AG09309 (cell line): ENCODE results near the gene PIWIL4.

Experiments
- DNase-seq: peaks from one replicate; pipeline ENCODE4 v3.0.0-alpha.2; 2010; ENCODE audit warnings: low read depth
- H3K4me3 ChIP-seq: 2 replicates; pipeline ENCODE4 v1.5.1; 2011; ENCODE audit warnings: mild to moderate bottlenecking, low read depth, low read length, moderate library complexity; ENCODE audit not compliant: control insufficient read depth
- TF ChIP-seq, protein P1 (sequence below): IDR thresholded peaks from 2 replicates; pipeline ENCODE4 v1.5.1; 2011; ENCODE audit warnings: mild to moderate bottlenecking, low read depth, low read length, inconsistent platforms; ENCODE audit not compliant: insufficient read depth, control insufficient read depth; ENCODE audit errors: missing control alignments

Gene PIWIL4

DNA sequence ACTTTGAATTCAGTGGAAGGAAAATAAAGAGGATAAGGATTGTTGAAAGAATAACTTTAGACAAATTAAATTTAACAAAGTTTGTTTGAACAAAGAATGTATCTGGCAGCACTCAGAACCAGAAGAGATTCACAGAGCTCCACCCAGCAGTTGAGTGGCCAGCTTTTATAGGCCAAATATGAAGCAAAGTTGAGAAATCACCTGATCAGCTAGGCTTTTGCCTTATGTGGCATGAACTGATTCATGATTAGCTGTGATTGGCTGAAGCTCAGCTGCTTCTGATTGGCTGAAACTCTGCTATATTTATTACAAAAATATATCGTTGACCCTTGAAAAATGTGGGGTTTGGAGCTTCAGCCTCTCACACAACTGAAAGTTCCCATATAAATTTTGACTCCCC, 62.6 kb downstream of the PIWIL4 start:
- no peak overlapping the region for H3K4me3 ChIP-seq
- no peak for DNase-seq
- TF ChIP-seq, protein P1, sequence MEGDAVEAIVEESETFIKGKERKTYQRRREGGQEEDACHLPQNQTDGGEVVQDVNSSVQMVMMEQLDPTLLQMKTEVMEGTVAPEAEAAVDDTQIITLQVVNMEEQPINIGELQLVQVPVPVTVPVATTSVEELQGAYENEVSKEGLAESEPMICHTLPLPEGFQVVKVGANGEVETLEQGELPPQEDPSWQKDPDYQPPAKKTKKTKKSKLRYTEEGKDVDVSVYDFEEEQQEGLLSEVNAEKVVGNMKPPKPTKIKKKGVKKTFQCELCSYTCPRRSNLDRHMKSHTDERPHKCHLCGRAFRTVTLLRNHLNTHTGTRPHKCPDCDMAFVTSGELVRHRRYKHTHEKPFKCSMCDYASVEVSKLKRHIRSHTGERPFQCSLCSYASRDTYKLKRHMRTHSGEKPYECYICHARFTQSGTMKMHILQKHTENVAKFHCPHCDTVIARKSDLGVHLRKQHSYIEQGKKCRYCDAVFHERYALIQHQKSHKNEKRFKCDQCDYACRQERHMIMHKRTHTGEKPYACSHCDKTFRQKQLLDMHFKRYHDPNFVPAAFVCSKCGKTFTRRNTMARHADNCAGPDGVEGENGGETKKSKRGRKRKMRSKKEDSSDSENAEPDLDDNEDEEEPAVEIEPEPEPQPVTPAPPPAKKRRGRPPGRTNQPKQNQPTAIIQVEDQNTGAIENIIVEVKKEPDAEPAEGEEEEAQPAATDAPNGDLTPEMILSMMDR = no peak

- no peak overlapping the region for H3K4me3 ChIP-seq
- no peak for DNase-seq
- TF ChIP-seq, protein P1 = no peak
Measured at GRCh38 chr11:94630221-94630620, 63.1 kb downstream of the PIWIL4 start.

- H3K4me3 ChIP-seq = no peak overlapping the region
- TF ChIP-seq, protein P1 = no peak
- DNase-seq = no peak
Measured at GRCh38 chr11:94632356-94632755, 65.2 kb downstream of the PIWIL4 start.

GRCh38 chr11:94635072-94635471, 67.9 kb downstream of the PIWIL4 start:
- no peak overlapping the region for H3K4me3 ChIP-seq
- TF ChIP-seq, protein P1 = no peak
- no peak for DNase-seq

DNA sequence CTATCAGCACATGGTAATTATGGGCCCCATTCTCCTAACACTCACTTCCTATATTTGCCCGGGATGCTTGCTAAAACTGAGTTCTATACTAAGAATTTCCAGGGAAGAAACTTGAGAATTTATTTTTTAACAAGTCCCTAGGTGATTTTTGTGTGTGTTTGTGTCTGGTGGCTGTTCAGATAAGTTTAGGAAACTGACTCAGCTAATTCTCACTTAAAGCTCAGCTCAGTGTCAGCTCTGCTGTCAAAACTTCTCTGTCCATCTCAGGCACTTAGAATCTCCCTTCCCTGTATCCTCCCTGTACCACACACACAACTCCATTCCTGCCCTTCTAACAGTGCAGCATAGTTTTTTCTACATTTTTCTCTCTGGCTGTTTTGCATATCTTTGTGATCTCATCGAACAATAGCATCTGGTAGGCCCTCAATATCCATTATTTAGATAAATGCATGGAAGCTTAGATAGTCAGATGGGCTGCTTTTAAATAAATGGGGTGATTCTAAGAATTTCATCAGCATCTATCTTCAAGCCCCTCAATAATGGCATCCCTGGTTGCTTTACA, 69.3 kb downstream of the PIWIL4 start:
- DNase-seq = no peak
- TF ChIP-seq, protein P1 = no peak
- no peak overlapping the region for H3K4me3 ChIP-seq

DNA sequence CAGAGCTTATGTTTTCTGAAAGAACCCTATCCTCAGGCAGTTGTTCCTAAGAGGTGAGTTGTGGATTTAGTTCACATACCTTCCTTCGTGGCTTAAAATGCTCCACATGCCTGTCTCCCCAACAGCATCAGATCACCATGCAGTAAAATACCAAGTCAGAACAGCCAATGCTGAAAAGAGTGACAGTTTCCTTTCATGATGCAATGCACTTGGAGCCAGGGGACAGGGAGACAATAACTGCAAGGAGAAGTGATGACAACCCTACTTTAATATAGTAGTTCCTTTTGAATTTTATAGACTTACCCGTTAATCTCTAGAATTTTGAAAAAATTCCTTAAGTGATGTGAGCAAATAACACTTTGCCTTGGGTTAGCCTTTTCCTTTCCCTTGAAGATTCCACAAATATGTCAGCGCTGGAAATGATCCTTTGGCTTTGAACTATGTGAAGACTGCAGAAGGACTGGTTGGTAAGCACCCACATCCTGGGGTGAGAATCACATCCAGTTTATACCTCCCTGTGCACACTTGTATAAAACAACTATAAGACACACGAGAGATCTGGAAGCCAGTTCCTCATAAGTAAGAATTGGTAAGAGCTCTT, 71.2 kb downstream of the PIWIL4 start:
- no peak for DNase-seq
- TF ChIP-seq, protein P1 = no peak
- H3K4me3 ChIP-seq = no peak overlapping the region
